OCI-LY3 (cell line): Measurements from ENCODE around the gene ERC2.

Source experiments
- EZH2phosphoT487 ChIP-seq: fragments of 200-600 bp; shearing (Covaris generic); IDR thresholded peaks from 2 replicates; pipeline ENCODE4 v1.6.1; 2018; ENCODE audit warnings: antibody characterized with exemption, mixed run types, low read depth
- TF ChIP-seq, protein P1 (sequence below): fragments of 200-600, 300-600 bp; sonication (generic); IDR thresholded peaks from 2 replicates; pipeline ENCODE4 v1.5.1; 2014; ENCODE audit warnings: antibody characterized with exemption, low read length, low read depth

DNA sequence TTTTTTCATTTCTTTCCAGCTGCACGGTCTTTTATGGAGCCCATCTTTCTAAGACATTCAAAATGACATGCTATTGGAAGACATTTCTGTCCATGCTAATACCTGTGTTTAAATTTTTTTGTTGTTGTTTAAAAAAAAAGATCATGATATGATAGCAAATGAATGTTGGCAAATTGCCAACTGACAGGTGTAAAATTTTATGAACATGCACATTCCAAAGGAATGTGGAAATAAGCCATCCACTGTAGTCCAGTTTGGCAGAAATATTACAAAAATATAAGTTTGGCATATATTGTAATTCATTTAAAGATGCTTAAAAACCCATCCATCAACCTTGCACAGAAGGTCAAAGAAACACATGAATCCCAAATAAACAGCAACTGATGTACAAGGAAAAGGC is 905.6 kb downstream of the ERC2 start:
- TF ChIP-seq EZH2phosphoT487 = no peak
- TF ChIP-seq, protein P1, sequence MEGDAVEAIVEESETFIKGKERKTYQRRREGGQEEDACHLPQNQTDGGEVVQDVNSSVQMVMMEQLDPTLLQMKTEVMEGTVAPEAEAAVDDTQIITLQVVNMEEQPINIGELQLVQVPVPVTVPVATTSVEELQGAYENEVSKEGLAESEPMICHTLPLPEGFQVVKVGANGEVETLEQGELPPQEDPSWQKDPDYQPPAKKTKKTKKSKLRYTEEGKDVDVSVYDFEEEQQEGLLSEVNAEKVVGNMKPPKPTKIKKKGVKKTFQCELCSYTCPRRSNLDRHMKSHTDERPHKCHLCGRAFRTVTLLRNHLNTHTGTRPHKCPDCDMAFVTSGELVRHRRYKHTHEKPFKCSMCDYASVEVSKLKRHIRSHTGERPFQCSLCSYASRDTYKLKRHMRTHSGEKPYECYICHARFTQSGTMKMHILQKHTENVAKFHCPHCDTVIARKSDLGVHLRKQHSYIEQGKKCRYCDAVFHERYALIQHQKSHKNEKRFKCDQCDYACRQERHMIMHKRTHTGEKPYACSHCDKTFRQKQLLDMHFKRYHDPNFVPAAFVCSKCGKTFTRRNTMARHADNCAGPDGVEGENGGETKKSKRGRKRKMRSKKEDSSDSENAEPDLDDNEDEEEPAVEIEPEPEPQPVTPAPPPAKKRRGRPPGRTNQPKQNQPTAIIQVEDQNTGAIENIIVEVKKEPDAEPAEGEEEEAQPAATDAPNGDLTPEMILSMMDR = no peak
